Caco-2 (cell line): Measurements from ENCODE around the gene DAO. TPM values are rescaled to one million over a fixed set of nuclear protein-coding genes. Genes with fewer than 3 reads are reported as not detected.
A peak's percentile ranks its signal among the peaks of the same experiment; 100 is the strongest.

Experiments
- BruUV-seq: library from RNA; stranded (reverse); fragments of 400-500 nt; replicated peaks from 2 replicates; lab custom pipeline; 2021; lab: Mats Ljungman, UMichigan
- CTCF ChIA-PET: fragments of 300-600 bp; sonication (Branson Sonifier 250); formaldehyde crosslinking; loops from one replicate; lab custom pipeline; 2022; ENCODE audit warnings: antibody characterized with exemption; lab: Charles Lee
- POLR2A ChIA-PET: fragments of 300-600 bp; sonication (Branson Sonifier 250); formaldehyde crosslinking; loops from one replicate; lab custom pipeline; 2022; ENCODE audit warnings: antibody characterized with exemption; lab: Charles Lee
- DNase-seq, 2 experiments: peaks; one replicate each; pipeline versions ENCODE4 v3.0.0 to v3.0.0-alpha.2; 2020 to 2022
- H3K27me3 ChIP-seq: replicated peaks from 2 replicates; pipeline ENCODE4 v1.6.0; 2011; ENCODE audit warnings: low read length; ENCODE audit not compliant: control insufficient read depth, insufficient read depth
- H3K36me3 ChIP-seq: 2 replicates; pipeline ENCODE4 v1.5.1; 2011; ENCODE audit warnings: low read length; ENCODE audit not compliant: control insufficient read depth, insufficient read depth
- H3K4me1 ChIP-seq: fragments of 250-450 bp; sonication (Bioruptor Pico); 2 replicates; pipeline ENCODE4 v1.5.1; 2020; ENCODE audit warnings: mild to moderate bottlenecking
- H3K4me3 ChIP-seq: 2 replicates; pipeline ENCODE4 v1.5.1; 2011; ENCODE audit warnings: low read depth, mild to moderate bottlenecking, control low read depth, low read length
- H3K9me3 ChIP-seq: fragments of 250-450 bp; sonication (Bioruptor Pico); 2 replicates; pipeline ENCODE4 v1.5.1; 2020; ENCODE audit warnings: mild to moderate bottlenecking, moderate library complexity
- H3K27ac Mint-ChIP-seq: one replicate; pipeline ENCODE4 v1.8.0; 2022; ENCODE audit warnings: mixed read lengths; ENCODE audit not compliant: unreplicated experiment
- H3K27me3 Mint-ChIP-seq: one replicate; pipeline ENCODE4 v1.8.0; 2022; ENCODE audit warnings: mixed read lengths; ENCODE audit not compliant: insufficient read depth, unreplicated experiment
- H3K36me3 Mint-ChIP-seq: one replicate; pipeline ENCODE4 v1.8.0; 2022; ENCODE audit warnings: mild to moderate bottlenecking, mixed read lengths; ENCODE audit not compliant: insufficient read depth, unreplicated experiment
- H3K4me1 Mint-ChIP-seq: one replicate; pipeline ENCODE4 v1.8.0; 2022; ENCODE audit warnings: low read depth, mixed read lengths; ENCODE audit not compliant: unreplicated experiment
- H3K4me3 Mint-ChIP-seq: one replicate; pipeline ENCODE4 v1.8.0; 2022; ENCODE audit warnings: mild to moderate bottlenecking, moderate library complexity, mixed read lengths; ENCODE audit not compliant: unreplicated experiment
- H3K9me3 Mint-ChIP-seq: one replicate; pipeline ENCODE4 v1.8.0; 2022; ENCODE audit warnings: mixed read lengths; ENCODE audit not compliant: unreplicated experiment
- intact Hi-C: fragments of 100-400 bp; cut with micrococcal nuclease; formaldehyde crosslinking; loops from one replicate; pipeline ENCODE4 v1.10.0; 2022; ENCODE audit not compliant: unreplicated experiment
- total RNA-seq: library from RNA; stranded (reverse); gene quantifications from 2 replicates; pipeline ENCODE4 v1.2.3, GENCODE V29; 2022
- TF ChIP-seq, protein P1 (sequence below), 2 experiments: fragments of 200-600 bp in 1 of 2; IDR thresholded peaks; 1 replicate in 1 of 2; 2 replicates in 1 of 2; pipeline versions ENCODE4 v1.5.1 to v1.8.0; 2011 to 2022; ENCODE audit warnings: antibody characterized with exemption in 1 of 2, control low read depth in 1 of 2, inconsistent platforms in 1 of 2, low read depth in 1 of 2, low read length in 1 of 2, mild to moderate bottlenecking in 1 of 2, moderate library complexity in 1 of 2; ENCODE audit not compliant: insufficient read depth in 1 of 2, severe bottlenecking in 1 of 2, unreplicated experiment in 1 of 2

DAO gene
- total RNA-seq, 1 experiment from 2014 or later = not detected

DNA sequence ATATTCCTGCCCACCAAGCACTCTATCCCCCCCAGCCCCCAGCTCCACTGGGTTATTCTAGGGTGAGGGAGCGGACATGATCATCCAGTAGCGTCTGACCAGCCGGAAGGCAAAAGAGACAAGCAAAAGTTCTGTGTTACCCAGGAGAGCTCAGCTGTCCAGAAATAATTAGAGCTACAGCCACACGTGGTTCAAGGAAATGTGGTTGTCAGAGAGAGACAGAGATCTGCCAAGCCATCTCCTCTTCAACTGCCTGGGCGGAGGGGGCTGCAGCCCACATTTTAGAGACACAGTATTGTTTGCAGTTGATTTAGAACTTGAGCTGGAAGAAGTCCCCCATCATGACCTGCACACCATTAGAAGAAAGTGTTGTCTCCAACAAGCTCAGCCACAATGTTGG is 30.4 kb downstream of the DAO start:
- Histone ChIP-seq H3K36me3 (no peaks in the 10 kb centered on the region), H3K27me3 (no peaks in the 10 kb centered on the region), H3K9me3 (no peaks in the 10 kb centered on the region), H3K4me3 (no peak overlapping the region), H3K4me1 (peaks cover 38% of the 10 kb centered on the region)
- TF ChIP-seq, protein P1, sequence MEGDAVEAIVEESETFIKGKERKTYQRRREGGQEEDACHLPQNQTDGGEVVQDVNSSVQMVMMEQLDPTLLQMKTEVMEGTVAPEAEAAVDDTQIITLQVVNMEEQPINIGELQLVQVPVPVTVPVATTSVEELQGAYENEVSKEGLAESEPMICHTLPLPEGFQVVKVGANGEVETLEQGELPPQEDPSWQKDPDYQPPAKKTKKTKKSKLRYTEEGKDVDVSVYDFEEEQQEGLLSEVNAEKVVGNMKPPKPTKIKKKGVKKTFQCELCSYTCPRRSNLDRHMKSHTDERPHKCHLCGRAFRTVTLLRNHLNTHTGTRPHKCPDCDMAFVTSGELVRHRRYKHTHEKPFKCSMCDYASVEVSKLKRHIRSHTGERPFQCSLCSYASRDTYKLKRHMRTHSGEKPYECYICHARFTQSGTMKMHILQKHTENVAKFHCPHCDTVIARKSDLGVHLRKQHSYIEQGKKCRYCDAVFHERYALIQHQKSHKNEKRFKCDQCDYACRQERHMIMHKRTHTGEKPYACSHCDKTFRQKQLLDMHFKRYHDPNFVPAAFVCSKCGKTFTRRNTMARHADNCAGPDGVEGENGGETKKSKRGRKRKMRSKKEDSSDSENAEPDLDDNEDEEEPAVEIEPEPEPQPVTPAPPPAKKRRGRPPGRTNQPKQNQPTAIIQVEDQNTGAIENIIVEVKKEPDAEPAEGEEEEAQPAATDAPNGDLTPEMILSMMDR (IDR thresholded peaks at IDR 0.05; ENCODE audit: insufficient read depth in 1 of 2, low read depth in 1 of 2, low read length in 1 of 2, severe bottlenecking in 1 of 2, unreplicated experiment in 1 of 2) = no peak
- intact Hi-C loops = no loop called here
- Mint-ChIP-seq H3K27ac (no peak overlapping the region), H3K27me3 (no peaks in the 10 kb centered on the region), H3K4me1 (peaks cover 20% of the 10 kb centered on the region), H3K9me3 (no peaks in the 10 kb centered on the region), H3K36me3 (peaks cover 5% of the 10 kb centered on the region), H3K4me3 (no peak overlapping the region)
- ChIA-PET POLR2A (no interaction called here), CTCF (no interaction called here)
- DNase-seq = no peak
- BruUV-seq = TSS peak; percentile 62

DNA sequence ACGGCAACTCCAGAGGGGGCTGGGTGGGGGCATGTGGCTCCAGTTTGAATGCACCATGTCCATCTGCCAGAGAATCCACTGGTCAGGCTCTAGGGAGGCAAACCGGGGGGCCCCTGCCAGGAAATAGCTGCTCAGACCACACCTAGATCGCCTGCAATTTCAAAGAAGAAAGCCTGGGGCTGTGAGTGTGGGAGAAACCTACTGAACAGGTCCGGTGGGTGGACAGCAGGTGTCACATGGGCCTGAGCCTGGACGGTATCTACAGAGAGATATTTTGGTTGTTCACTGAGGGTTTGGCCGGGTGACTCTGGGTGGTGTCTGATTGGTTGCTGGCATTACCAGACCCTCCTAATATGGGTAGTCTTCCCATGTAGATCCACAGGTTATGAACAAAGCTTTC is 32.0 kb downstream of the DAO start:
- Mint-ChIP-seq H3K36me3 (peaks cover 5% of the 10 kb centered on the region), H3K27me3 (no peaks in the 10 kb centered on the region), H3K4me3 (peak overlapping the region; percentile 42), H3K27ac (peak overlapping the region; percentile 79), H3K9me3 (no peaks in the 10 kb centered on the region), H3K4me1 (peaks cover 20% of the 10 kb centered on the region)
- DNase-seq = peak; percentile 85 to 89
- BruUV-seq = no TSS peak
- H3K9me3 ChIP-seq = no peaks in the 10 kb centered on the region
- POLR2A ChIA-PET = no interaction called here
- no peaks in the 10 kb centered on the region for H3K27me3 ChIP-seq
- H3K36me3 ChIP-seq = no peaks in the 10 kb centered on the region
- peaks cover 38% of the 10 kb centered on the region for H3K4me1 ChIP-seq
- CTCF ChIA-PET = no interaction called here
- no peak overlapping the region for H3K4me3 ChIP-seq
- intact Hi-C loops = loop anchor here (1.0 kb wide), 1 partner anchor 10 kb away; no protein-coding TSS in a partner anchor
- TF ChIP-seq, protein P1 (IDR thresholded peaks at IDR 0.05; ENCODE audit: insufficient read depth in 1 of 2, low read depth in 1 of 2, low read length in 1 of 2, severe bottlenecking in 1 of 2, unreplicated experiment in 1 of 2) = no peak

DNA sequence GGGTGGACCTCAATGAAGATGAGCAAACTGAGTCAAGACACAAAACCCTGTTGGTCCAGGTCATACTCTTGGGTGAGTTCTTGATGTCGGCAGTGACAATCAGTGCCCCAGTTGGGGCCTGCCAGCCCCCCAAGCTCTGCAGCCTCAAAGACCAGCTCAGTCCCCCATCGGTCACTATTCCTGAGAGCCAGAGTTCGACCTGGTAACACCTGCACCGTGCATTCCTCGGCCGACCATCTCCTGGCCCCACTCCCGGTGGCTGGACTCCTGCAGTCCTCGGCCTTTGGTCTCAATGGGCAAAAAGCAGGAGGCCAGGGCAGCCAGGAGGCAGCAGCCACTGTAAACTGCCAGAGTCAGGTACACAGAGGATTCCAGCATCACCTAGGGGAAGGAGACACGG is 32.5 kb downstream of the DAO start:
- Mint-ChIP-seq H3K9me3 (no peaks in the 10 kb centered on the region), H3K4me1 (peaks cover 20% of the 10 kb centered on the region), H3K27ac (peak overlapping the region; percentile 79), H3K36me3 (peaks cover 5% of the 10 kb centered on the region), H3K27me3 (no peaks in the 10 kb centered on the region), H3K4me3 (peak overlapping the region; percentile 42)
- TF ChIP-seq, protein P1 (IDR thresholded peaks at IDR 0.05; ENCODE audit: insufficient read depth in 1 of 2, low read depth in 1 of 2, low read length in 1 of 2, severe bottlenecking in 1 of 2, unreplicated experiment in 1 of 2) = no peak
- POLR2A ChIA-PET = no interaction called here
- Histone ChIP-seq H3K9me3 (no peaks in the 10 kb centered on the region), H3K36me3 (no peaks in the 10 kb centered on the region), H3K27me3 (no peaks in the 10 kb centered on the region), H3K4me3 (no peak overlapping the region), H3K4me1 (peaks cover 34% of the 10 kb centered on the region)
- intact Hi-C loops = loop anchor here (1.0 kb wide), 1 partner anchor 10 kb away; no protein-coding TSS in a partner anchor
- DNase-seq = no peak
- BruUV-seq = no TSS peak
- CTCF ChIA-PET = no interaction called here
